HG02623 (cell line): ENCODE data around the gene SLC46A1.
"Not testable (repeated sequence)": the region's sequence is repeated elsewhere in the genome, so short reads cannot be mapped to it uniquely, and the experiment has no call there.

ENCODE experiments used
- ATAC-seq: cut with Tn5 transposase; IDR thresholded peaks from one replicate; pipeline ENCODE4 v1.9.1; 2021; ENCODE audit warnings: moderate library complexity; ENCODE audit not compliant: unreplicated experiment

SLC46A1 gene

GRCh38 chr17:28405632-28406472 lies at the start of gene SLC46A1:
SLC46A1 (minus strand) TSS chr17:28406212; CDS start chr17:28406114, 98 bp downstream.
- ATAC-seq, result no peak

- ATAC-seq, result no peak
Measured at GRCh38 chr17:28449859-28450258, 43.8 kb upstream of the SLC46A1 start.

- no peak for ATAC-seq
Measured at GRCh38 chr17:28447396-28447760, 41.4 kb upstream of the SLC46A1 start.

- ATAC-seq, result no peak
Measured at GRCh38 chr17:28446716-28447395, 40.8 kb upstream of the SLC46A1 start.

- ATAC-seq, result no peak
Measured at GRCh38 chr17:28443901-28444638, 38.1 kb upstream of the SLC46A1 start.

GRCh38 chr17:28434326-28434725 lies 28.3 kb upstream of the SLC46A1 start:
- ATAC-seq, result not testable (repeated sequence)

- ATAC-seq, result no peak
Measured at GRCh38 chr17:28433721-28434120, 27.7 kb upstream of the SLC46A1 start.

- ATAC-seq, result not testable (repeated sequence)
Measured at GRCh38 chr17:28427982-28428381, 22.0 kb upstream of the SLC46A1 start.

GRCh38 chr17:28427371-28427770 lies 21.4 kb upstream of the SLC46A1 start:
- no peak for ATAC-seq

- ATAC-seq, result no peak
Measured at GRCh38 chr17:28426081-28426519, 20.1 kb upstream of the SLC46A1 start.

GRCh38 chr17:28425206-28425605 lies 19.2 kb upstream of the SLC46A1 start:
- ATAC-seq, result no peak

- no peak for ATAC-seq
Measured at GRCh38 chr17:28421787-28422305, 15.8 kb upstream of the SLC46A1 start.

- no peak for ATAC-seq
Measured at GRCh38 chr17:28416703-28417311, 10.8 kb upstream of the SLC46A1 start.

- no peak for ATAC-seq
Measured at GRCh38 chr17:28415886-28416285, 9.9 kb upstream of the SLC46A1 start.

- no peak for ATAC-seq
Measured at GRCh38 chr17:28413804-28414203, 7.8 kb upstream of the SLC46A1 start.

GRCh38 chr17:28412099-28412498 lies 6.1 kb upstream of the SLC46A1 start:
- ATAC-seq, result no peak

GRCh38 chr17:28407974-28408306 lies 1.9 kb upstream of the SLC46A1 start:
- no peak for ATAC-seq

- ATAC-seq, result no peak
Measured at GRCh38 chr17:28407130-28407973, 1.3 kb upstream of the SLC46A1 start.

GRCh38 chr17:28406473-28406814 lies 432 bp upstream of the SLC46A1 start:
- ATAC-seq, result no peak
